HG03159 (cell line): ENCODE data around the gene EHMT1.
"Not testable (repeated sequence)": the region's sequence is repeated elsewhere in the genome, so short reads cannot be mapped to it uniquely, and the experiment has no call there.

Experiments used
- ATAC-seq: cut with Tn5 transposase; IDR thresholded peaks from one replicate; pipeline ENCODE4 v1.9.1; 2021; ENCODE audit warnings: mild to moderate bottlenecking, moderate library complexity; ENCODE audit not compliant: unreplicated experiment

The EHMT1 gene

GRCh38 chr9:137780031-137780430, 161.2 kb downstream of the EHMT1 start:
- not testable (repeated sequence) for ATAC-seq

DNA sequence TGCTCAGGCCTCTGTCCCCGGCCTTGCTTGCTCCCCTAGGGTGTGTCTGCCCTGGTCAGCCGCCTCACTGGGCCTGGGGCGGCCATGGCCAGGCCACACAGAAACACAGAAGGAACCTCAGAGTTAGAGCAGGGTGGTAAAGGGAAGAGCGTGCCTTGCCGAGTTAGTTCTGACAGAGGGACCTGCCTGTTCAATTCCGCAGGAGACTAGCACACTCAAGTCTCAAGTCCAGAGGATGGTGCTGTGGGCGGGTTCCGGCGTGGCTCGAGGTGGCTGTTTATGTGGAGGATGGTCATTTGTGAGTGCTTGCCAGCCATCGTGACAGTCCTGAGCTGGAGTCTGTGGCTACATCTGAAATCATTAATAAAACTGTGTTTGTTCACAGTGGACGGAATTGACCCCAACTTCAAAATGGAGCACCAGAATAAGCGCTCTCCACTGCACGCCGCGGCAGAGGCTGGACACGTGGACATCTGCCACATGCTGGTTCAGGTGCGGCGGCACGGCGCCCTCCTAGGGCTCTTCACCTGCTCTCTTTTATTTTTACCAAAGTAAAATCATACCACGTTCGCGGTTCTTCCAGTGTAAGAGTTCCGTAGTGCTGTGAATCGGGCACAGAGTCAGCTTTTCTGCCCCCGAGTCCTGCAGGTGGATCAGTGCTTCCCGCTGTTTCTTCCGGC, 163.2 kb downstream of the EHMT1 start:
- ATAC-seq = no peak

DNA sequence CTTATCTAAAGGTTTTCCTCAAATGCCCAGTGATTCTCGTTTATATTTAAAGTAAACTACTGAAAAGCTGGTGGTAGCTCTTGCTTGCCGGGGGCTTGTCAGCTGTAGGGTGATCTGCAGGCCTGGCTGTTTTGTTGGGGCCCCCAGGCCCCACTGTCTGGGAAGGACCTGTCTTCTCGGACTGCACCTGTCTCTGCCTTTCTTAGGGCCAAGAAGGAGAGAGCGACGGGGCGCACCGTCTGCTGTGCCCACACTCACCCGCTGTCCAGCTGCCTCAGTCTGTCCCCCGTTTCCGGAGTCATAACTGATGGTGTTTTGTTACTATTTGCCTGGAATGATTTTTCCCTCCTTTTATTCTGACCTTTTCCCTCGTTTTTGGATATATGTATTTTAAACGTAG, 164.7 kb downstream of the EHMT1 start:
- no peak for ATAC-seq

DNA sequence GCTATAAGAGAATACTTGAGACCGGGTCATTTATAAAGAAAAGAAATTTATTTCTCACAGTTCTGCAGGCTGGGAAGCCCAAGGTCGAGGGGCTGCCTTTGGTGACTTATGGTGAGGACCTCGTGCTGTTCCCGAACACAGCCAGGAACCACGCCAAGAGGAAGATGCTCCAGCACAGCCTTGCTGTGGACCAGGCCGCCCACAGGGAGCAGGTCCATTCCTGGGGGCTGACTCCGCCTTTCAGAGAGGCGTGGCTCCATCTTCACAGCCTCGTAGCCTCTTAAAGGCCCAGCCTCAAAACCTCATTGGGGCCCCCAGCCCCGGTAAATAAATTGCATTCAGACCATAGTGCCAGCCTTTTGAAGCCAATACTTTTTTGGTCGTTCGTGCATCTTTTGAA, 165.2 kb downstream of the EHMT1 start:
- no peak for ATAC-seq

DNA sequence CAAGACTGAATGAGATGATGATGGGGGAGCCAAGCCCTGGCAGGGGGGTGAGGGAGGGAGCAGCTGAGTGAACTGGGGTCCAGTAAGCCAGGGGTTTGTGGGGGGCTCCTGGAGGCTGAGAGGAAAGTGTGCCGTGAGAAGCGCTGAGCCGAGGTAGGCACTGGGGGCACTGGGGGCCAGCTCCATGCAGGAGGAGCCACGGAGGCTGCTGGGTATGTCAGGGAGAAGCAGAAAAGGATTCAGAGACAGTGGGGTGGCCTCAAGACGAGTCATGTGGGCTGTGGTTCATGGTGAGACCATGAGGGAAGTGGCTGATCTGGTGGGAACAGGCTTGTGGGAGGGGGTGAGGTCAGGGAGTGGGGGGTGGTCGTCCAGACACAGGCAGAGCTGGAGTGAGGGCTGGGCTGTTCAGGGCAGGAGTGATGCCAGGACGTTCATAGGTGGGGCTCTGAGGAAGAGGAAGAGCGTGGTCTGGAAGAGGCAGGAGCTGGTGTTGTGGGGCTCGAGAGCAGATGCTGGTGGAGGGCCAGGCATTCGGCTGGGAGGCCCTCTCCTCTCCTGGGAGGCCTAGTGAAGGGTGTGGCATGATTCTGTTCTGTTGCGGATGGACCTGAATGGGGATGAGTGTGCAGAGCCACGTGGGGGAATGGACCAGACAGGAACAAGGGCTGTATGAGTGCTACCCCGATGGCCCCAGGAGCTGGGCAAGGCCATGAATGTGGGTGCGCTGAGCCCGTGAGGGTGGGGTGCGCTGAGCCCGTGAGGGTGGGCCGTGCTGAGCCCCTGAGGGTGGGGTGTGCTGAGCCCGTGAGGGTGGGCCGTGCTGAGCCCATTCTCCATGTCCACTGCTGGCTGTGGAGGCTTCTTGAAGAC, 166.1 kb downstream of the EHMT1 start:
- no peak for ATAC-seq

DNA sequence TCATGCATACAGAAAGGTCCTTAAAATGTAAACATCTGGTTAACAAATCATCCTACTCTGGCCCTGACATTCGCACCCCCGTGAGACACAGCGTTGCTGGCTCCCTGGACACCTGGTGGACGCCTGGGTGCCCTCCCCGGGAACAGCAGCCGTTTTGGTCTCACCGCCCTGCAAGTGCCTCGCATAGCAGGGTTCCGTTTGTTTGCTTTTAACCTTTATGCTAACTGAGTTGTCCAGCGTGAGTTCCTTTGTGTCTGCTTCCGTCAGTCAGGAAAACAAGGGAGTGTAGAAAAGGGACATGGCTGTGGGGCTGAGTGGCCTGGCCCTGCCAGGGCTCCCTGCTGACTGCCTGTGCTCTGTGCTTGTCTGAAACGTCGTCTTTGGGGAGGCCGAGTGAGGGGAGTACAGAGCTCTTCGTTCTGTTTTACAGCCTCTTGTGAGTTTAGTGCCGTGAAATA, 166.9 kb downstream of the EHMT1 start:
- no peak for ATAC-seq

DNA sequence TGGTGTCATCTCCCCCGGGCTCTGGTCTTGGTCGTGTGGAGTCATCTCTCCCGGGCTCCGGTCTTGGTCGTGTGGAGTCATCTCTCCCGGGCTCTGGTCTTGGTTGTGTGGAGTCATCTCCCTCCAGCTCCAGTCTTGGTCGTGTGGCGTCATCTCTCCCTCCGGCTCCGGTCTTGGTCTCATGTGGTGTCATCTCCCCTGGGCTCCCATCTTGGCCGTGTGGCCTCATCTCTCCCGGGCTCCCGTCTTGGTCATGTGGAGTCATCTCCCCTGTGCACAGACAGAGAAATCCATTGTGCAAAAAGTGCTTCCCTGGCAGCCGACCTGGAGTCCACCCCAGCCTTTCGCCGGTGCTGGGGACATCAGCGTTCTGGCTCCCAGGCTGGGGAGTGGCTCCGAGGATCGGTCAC, 167.7 kb downstream of the EHMT1 start:
- ATAC-seq = no peak

DNA sequence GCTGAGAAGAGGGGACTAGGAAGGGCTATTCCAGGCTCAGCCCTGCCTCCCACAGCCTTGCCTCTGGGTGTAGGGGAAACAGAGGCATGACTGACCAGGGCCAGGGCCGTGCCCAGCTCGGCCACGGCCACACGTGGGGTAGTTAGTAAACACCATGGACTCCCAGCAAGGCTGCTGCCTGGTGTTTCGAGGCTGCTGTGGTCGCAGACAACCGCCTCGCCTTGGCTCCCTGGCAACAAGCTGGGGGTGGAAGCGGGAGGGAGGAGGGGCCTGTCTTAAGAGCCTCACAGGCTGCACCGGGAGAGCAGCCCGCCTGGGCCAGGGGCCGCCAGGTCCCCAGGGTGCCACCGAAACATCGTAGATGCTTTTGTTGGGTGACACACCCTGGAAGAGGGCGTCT, 168.6 kb downstream of the EHMT1 start:
- ATAC-seq = no peak

GRCh38 chr9:137787786-137788505, 169.1 kb downstream of the EHMT1 start:
- ATAC-seq = no peak

DNA sequence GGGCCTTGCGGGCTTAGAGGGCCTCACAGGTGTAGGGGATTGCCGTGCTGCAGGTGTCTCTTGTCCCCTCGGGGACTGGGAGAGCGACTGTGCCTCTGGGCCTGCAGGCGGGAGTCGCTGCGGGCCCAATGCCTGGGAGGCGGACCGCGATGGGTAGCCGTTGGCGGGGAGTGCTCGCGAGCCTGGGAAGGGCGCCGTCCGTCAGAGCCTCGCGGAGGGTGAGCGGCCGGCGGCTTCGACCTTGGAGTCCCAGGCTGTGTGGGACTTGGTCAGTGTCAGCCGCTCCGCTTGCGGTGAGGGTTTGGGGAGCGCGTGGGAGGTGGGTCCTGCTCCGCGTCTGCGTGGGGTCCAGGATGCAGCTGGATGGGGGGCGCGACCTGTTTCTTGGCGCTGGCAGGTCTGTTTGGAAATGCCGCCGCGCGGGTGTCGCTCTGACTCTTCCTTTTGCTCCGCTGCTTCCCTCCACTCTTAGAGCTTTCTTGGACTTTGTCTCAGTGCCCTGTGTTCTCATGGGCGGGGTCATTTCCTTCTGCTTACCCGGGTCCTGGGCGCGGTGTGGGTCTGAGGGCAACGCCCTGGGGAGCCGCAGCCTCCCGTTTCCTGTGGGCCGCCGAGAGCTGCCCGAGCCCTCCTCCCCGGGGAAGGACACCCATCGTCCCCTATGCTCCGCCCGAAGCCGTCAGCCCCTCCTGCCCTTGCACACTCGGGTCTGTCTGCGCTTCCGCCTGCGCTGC, 169.9 kb downstream of the EHMT1 start:
- no peak for ATAC-seq

- ATAC-seq = no peak
Measured at GRCh38 chr9:137789295-137789895, 170.6 kb downstream of the EHMT1 start.

- no peak for ATAC-seq
Measured at GRCh38 chr9:137791947-137792346, 173.1 kb downstream of the EHMT1 start.

GRCh38 chr9:137793196-137793841, 174.5 kb downstream of the EHMT1 start:
- ATAC-seq = no peak

DNA sequence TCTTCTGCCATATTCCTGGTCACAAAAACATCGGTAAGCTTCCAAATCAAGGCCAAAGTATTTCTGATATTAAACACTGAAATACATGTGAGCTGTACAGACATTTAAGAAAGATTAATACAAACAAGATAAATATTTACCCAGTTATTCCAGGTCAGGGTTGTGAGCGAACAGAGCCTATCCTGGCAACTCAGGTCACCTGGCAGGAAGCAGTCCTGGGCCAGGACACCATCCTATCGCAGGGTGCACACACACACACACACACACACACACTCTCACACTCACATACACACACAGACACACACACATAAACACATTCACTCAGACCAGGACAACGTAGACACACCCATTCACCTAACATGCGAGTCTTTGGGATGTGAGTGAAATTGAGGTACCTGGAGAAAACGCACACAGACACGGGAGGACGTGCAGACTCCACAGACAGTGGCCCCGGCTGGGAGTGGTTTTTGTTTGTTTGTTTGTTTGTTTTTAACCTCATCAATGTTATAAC, 176.4 kb downstream of the EHMT1 start:
- ATAC-seq = no peak

- no peak for ATAC-seq
Measured at GRCh38 chr9:137797206-137798120, 178.7 kb downstream of the EHMT1 start.

GRCh38 chr9:137798142-137798541, 179.3 kb downstream of the EHMT1 start:
- ATAC-seq = no peak

DNA sequence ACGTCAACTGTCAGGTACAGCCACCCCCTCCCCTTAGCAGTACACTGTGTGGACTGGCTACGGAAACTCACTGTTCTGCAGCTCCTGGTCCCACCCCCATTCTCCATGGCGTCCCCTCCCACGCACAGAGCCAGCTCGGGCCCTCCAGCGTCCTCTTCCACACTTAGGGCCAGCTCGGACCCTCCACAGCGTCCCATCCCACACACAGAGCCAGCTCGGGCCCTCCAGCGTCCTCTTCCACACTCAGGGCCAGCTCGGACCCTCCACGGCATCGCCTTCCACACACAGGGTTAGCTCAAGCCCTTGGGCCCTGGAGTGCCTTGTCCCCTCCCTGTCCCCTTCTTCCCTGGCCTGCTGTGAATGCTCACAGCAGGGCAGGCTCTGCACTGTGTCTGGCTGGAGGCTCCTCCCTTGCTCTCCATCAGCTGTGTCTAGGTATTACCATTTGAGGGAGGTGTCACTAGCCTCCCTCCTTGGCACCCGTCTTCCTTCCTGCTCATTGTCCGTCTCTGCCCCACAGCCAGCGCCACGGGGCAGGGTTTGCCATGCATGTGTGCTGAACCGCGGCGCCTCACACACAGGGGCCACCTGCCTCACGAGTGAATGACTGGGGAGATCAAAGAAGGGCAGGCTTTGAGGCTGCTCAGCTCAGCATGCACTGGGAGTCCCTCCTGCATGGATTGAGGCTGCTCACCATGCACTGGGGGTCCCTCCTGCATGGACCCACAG, 180.3 kb downstream of the EHMT1 start:
- no peak for ATAC-seq

DNA sequence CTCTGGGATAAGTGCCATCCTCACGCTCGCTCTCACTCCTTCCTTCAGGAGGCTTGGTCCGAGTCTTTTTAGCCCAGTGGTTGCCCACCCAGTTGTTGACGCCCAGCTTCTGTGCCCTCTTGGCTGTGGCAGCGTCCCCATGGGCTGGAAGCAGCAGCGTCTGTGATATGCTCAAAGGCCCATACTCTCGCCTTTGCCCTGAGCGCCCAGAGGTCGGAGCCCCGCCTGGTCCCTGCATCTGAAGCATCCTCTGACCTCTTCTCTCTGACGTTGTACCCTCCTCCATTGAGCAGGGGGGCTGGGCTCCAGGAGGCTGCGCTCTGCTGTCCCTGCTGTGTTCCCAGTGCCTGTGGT, 180.8 kb downstream of the EHMT1 start:
- ATAC-seq = no peak
